Calu3 (cell line): ENCODE results near the gene FAM50A. TPM values are rescaled to one million over a fixed set of nuclear protein-coding genes. Genes with fewer than 3 reads are reported as not detected.
A peak's percentile ranks its signal among the peaks of the same experiment; 100 is the strongest.

Experiments
- BruUV-seq: library from RNA; stranded (reverse); fragments of 400-500 nt; replicated peaks from 2 replicates; lab custom pipeline; 2021; lab: Mats Ljungman, UMichigan
- CTCF ChIA-PET: fragments of 300-600 bp; sonication (Branson Sonifier 250); formaldehyde crosslinking; loops from one replicate; lab custom pipeline; 2022; ENCODE audit warnings: antibody characterized with exemption; lab: Charles Lee
- DNase-seq: peaks from one replicate; pipeline ENCODE4 v3.0.0; 2022
- H3K27ac Mint-ChIP-seq: one replicate; pipeline ENCODE4 v1.8.0; 2022; ENCODE audit warnings: mixed read lengths; ENCODE audit not compliant: unreplicated experiment
- H3K27me3 Mint-ChIP-seq: one replicate; pipeline ENCODE4 v1.8.0; 2022; ENCODE audit warnings: mixed read lengths; ENCODE audit not compliant: unreplicated experiment
- H3K36me3 Mint-ChIP-seq: one replicate; pipeline ENCODE4 v1.8.0; 2022; ENCODE audit warnings: mild to moderate bottlenecking, moderate library complexity, mixed read lengths; ENCODE audit not compliant: insufficient read depth, unreplicated experiment
- H3K4me1 Mint-ChIP-seq: one replicate; pipeline ENCODE4 v1.8.0; 2022; ENCODE audit warnings: mild to moderate bottlenecking, low read depth, mixed read lengths; ENCODE audit not compliant: unreplicated experiment
- H3K4me3 Mint-ChIP-seq: one replicate; pipeline ENCODE4 v1.8.0; 2022; ENCODE audit warnings: mild to moderate bottlenecking, low read depth, moderate library complexity, mixed read lengths; ENCODE audit not compliant: unreplicated experiment
- H3K9me3 Mint-ChIP-seq: one replicate; pipeline ENCODE4 v1.8.0; 2022; ENCODE audit warnings: low read depth, mixed read lengths; ENCODE audit not compliant: unreplicated experiment
- CTCF ChIP-seq: fragments of 200-600 bp; IDR thresholded peaks from one replicate; pipeline ENCODE4 v1.8.0; 2022; ENCODE audit warnings: antibody characterized with exemption; ENCODE audit not compliant: unreplicated experiment
- intact Hi-C: fragments of 100-400 bp; cut with micrococcal nuclease; formaldehyde crosslinking; loops from one replicate; pipeline ENCODE4 v1.10.0; 2022; ENCODE audit not compliant: unreplicated experiment
- total RNA-seq: library from RNA; stranded (reverse); gene quantifications from 2 replicates; pipeline ENCODE4 v1.2.3, GENCODE V29; 2022

The FAM50A gene
- total RNA-seq, 1 experiment from 2014 or later, result 88.9 TPM

- no peaks in the 10 kb centered on the region for H3K9me3 Mint-ChIP-seq
- CTCF ChIA-PET, result interaction anchor here (1.5 kb wide), 1 partner anchor 114 kb away, joined by 3 read pairs; no protein-coding TSS in a partner anchor
- peaks cover 19% of the 10 kb centered on the region for H3K4me1 Mint-ChIP-seq
- no peaks in the 10 kb centered on the region for H3K27me3 Mint-ChIP-seq
- no TSS peak for BruUV-seq
- H3K27ac Mint-ChIP-seq, result no peak overlapping the region
- H3K4me3 Mint-ChIP-seq, result peak overlapping the region; percentile 86
- peaks cover 55% of the 10 kb centered on the region for H3K36me3 Mint-ChIP-seq
- TF ChIP-seq CTCF, result no peak
- DNase-seq, result no peak
- intact Hi-C loops, result no loop called here
Measured at GRCh38 chrX:154412468-154412867, 31.5 kb upstream of the FAM50A start.

DNA sequence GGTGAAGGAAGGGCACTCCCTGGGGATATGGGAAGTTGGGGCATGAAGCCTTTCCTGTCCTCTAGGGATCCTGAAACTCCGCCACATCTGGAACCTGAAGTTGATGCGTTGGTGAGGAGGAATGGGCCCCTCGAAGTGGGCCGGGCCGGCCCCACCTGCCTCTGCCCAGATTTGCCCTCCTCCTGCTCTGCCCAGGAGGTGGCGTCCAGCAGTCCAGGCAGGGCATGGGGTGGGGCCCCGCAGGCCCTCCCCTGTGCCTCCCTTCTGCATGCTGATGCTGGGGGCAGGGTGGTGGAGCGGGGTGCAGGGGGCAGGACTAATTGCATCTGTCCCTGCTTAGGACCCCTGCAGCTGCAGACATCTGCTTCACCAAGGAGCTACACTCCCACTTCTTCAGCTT lies 30.8 kb upstream of the FAM50A start:
- Mint-ChIP-seq H3K27ac (no peak overlapping the region), H3K4me1 (peaks cover 18% of the 10 kb centered on the region), H3K36me3 (peaks cover 55% of the 10 kb centered on the region), H3K27me3 (no peaks in the 10 kb centered on the region), H3K9me3 (no peaks in the 10 kb centered on the region), H3K4me3 (no peak overlapping the region)
- CTCF ChIA-PET, result no interaction called here
- intact Hi-C loops, result no loop called here
- BruUV-seq, result no TSS peak
- no peak for TF ChIP-seq CTCF
- no peak for DNase-seq

GRCh38 chrX:154417157-154417556 lies 26.8 kb upstream of the FAM50A start:
- Mint-ChIP-seq H3K27ac (no peak overlapping the region), H3K4me1 (no peaks in the 10 kb centered on the region), H3K36me3 (peaks cover 41% of the 10 kb centered on the region), H3K27me3 (no peaks in the 10 kb centered on the region), H3K4me3 (no peak overlapping the region), H3K9me3 (no peaks in the 10 kb centered on the region)
- DNase-seq, result no peak
- no TSS peak for BruUV-seq
- no peak for TF ChIP-seq CTCF
- CTCF ChIA-PET, result no interaction called here
- intact Hi-C loops, result no loop called here

GRCh38 chrX:154419189-154419588 lies 24.8 kb upstream of the FAM50A start:
- DNase-seq, result no peak
- no peak overlapping the region for H3K27ac Mint-ChIP-seq
- no peak overlapping the region for H3K4me3 Mint-ChIP-seq
- no peak for TF ChIP-seq CTCF
- no TSS peak for BruUV-seq
- H3K4me1 Mint-ChIP-seq, result no peaks in the 10 kb centered on the region
- H3K9me3 Mint-ChIP-seq, result no peaks in the 10 kb centered on the region
- H3K36me3 Mint-ChIP-seq, result peaks cover 27% of the 10 kb centered on the region
- intact Hi-C loops, result no loop called here
- no peaks in the 10 kb centered on the region for H3K27me3 Mint-ChIP-seq
- CTCF ChIA-PET, result no interaction called here
